ENCODE measurements around the gene EEF1G.
A peak's percentile ranks its signal among the peaks of the same experiment; 100 is the strongest.
"Not testable (repeated sequence)": the region's sequence is repeated elsewhere in the genome, so short reads cannot be mapped to it uniquely, and the experiment has no call there.

Gene EEF1G

GRCh38 chr11:62573592-62574362 is at the start of gene EEF1G:
Gene EEF1G, minus strand, starts transcription at chr11:62573891. Its CDS starts 49 bp downstream, at chr11:62573842.
- DNase-seq (ENCODE audit: low spot score): peak; percentile 99

GRCh38 chr11:62622476-62623089 is 48.9 kb upstream of the EEF1G start:
- no peak for DNase-seq (ENCODE audit: low spot score)

GRCh38 chr11:62621567-62622470 is 48.1 kb upstream of the EEF1G start, which contains the start of gene B3GAT3:
Gene B3GAT3, minus strand, starts transcription at chr11:62621986. Its CDS starts 39 bp downstream, at chr11:62621947.
- DNase-seq (ENCODE audit: low spot score): peak; percentile 96

GRCh38 chr11:62621027-62621566 is 47.4 kb upstream of the EEF1G start:
- DNase-seq (ENCODE audit: low spot score): no peak

- DNase-seq (ENCODE audit: low spot score): not testable (repeated sequence)
These were observed 43.3 kb upstream of the EEF1G start for GRCh38 chr11:62616957-62617356.

GRCh38 chr11:62615521-62615920 is 41.8 kb upstream of the EEF1G start:
- no peak for DNase-seq (ENCODE audit: low spot score)

- DNase-seq (ENCODE audit: low spot score): no peak
These were observed 40.6 kb upstream of the EEF1G start for GRCh38 chr11:62614275-62614674.

- no peak for DNase-seq (ENCODE audit: low spot score)
These were observed 39.6 kb upstream of the EEF1G start for GRCh38 chr11:62613291-62613778.

- peak; percentile 94 for DNase-seq (ENCODE audit: low spot score)
These were observed 38.9 kb upstream of the EEF1G start, which contains the start of the genes EML3 and ROM1 for GRCh38 chr11:62612366-62613290. Gene EML3, minus strand, starts transcription at chr11:62612775. Its CDS starts 318 bp downstream, at chr11:62612457. Gene ROM1, plus strand, starts transcription at chr11:62613257. Its CDS starts 25 bp downstream, at chr11:62613282.

GRCh38 chr11:62611705-62612365 is 38.1 kb upstream of the EEF1G start:
- no peak for DNase-seq (ENCODE audit: low spot score)

- DNase-seq (ENCODE audit: low spot score): no peak
These were observed 37.4 kb upstream of the EEF1G start for GRCh38 chr11:62610814-62611704.

- DNase-seq (ENCODE audit: low spot score): no peak
These were observed 36.7 kb upstream of the EEF1G start for GRCh38 chr11:62610403-62610802.

- DNase-seq (ENCODE audit: low spot score): no peak
These were observed 35.1 kb upstream of the EEF1G start for GRCh38 chr11:62608776-62609175.

GRCh38 chr11:62607714-62608113 is 34.0 kb upstream of the EEF1G start:
- DNase-seq (ENCODE audit: low spot score): no peak

GRCh38 chr11:62605902-62606301 is 32.2 kb upstream of the EEF1G start:
- no peak for DNase-seq (ENCODE audit: low spot score)

- no peak for DNase-seq (ENCODE audit: low spot score)
These were observed 31.8 kb upstream of the EEF1G start for GRCh38 chr11:62605467-62605866.

GRCh38 chr11:62604460-62605120 is 30.9 kb upstream of the EEF1G start:
- no peak for DNase-seq (ENCODE audit: low spot score)

GRCh38 chr11:62603776-62604299 is 30.1 kb upstream of the EEF1G start:
- DNase-seq (ENCODE audit: low spot score): no peak

Data from germinal center (tissue), 1 donor.